Spleen (tissue), 11 donors: ENCODE results near the gene DMRTC1B. TPM values are rescaled to one million over a fixed set of nuclear protein-coding genes. Genes with fewer than 3 reads are reported as not detected.

Experiments
- polyA plus RNA-seq, 3 donors: library from polyadenylated mRNA; stranded (reverse); fragments of 200-250 nt; gene quantifications; one replicate each; pipeline ENCODE4 v1.2.1, GENCODE V29; 2013
- small RNA-seq, 4 donors: library from RNA; depleted of rRNA; stranded (forward); fragments of <200 nt; gene quantifications; one replicate each; pipeline ENCODE3, GENCODE V24; 2016
- total RNA-seq, 7 donors: library from RNA; depleted of rRNA in 3 of 7; stranded (reverse); fragments of >200 nt in 3 of 7; fragmentation: NEBNext Ultra II Directional in 4 of 7; extraction: Animal tissue kit (Norgen Biotek cat#: 25700) in 4 of 7; gene quantifications; one replicate each; pipeline versions ENCODE4 v1.1.0 to v1.2.1, GENCODE V29; 2016 to 2021
- donor health status: healthy with polysubstance abuse.
- donor health status: DM: no; HTN: no; CAD: no; lungs with moderate emphysema.
- donor health status: DM: no; HTN: no; CAD: no.
- donor health status: Bipolar disorder and iron deficiency.
- donor health status: healthy.
- donor health status: DM: no; HTN: no; CAD: no.
- donor health status: DM: yes; HTN: yes; CAD: no.

Gene DMRTC1B
- total and polyA plus RNA-seq, 10 donors: 0.67 to 4.2 (median 1.4) TPM; not detected in 3

Small RNA genes lying within 50 kb of the gene (small RNA-seq; reads per million reads assigned to genes)
- 0 reads per million in 4 donors for gene RNU1-112P

Other genes starting within 250 kb of the DMRTC1B start
- gene HDAC8, start 204.0 kb upstream of the DMRTC1B start, total RNA-seq: 10 to 100 TPM; 24.3 to 54.6 (median 34.0) TPM
- gene HDAC8, start 204.0 kb upstream of the DMRTC1B start, polyA plus RNA-seq: 10 to 100 TPM; 15.6 to 18.7 (median 16.4) TPM
- 10 to 100 TPM in 2 of 7 donors, 1 to 10 TPM in 5; 5.2 to 12.7 (median 7.8) TPM for gene PHKA1, start 62.6 kb upstream of the DMRTC1B start, total RNA-seq
- gene PHKA1, start 62.6 kb upstream of the DMRTC1B start, polyA plus RNA-seq: 1 to 10 TPM in 1 of 3 donors, under 1 TPM in 2; 0.67 to 2.0 (median 0.88) TPM
- not detected for gene FAM236B, start 5.8 kb downstream of the DMRTC1B start, total RNA-seq
- not detected for gene FAM236B, start 5.8 kb downstream of the DMRTC1B start, polyA plus RNA-seq
- not detected for gene FAM236D, start 31.3 kb downstream of the DMRTC1B start, total RNA-seq
- gene FAM236D, start 31.3 kb downstream of the DMRTC1B start, polyA plus RNA-seq: not detected
- not detected for gene FAM236C, start 135.7 kb downstream of the DMRTC1B start, total RNA-seq
- not detected for gene FAM236C, start 135.7 kb downstream of the DMRTC1B start, polyA plus RNA-seq
- not detected for gene FAM236A, start 161.3 kb downstream of the DMRTC1B start, total RNA-seq
- not detected for gene FAM236A, start 161.3 kb downstream of the DMRTC1B start, polyA plus RNA-seq
- under 1 TPM in 2 of 7 donors, not detected in 5; 0.23 to 0.39 TPM for gene DMRTC1, start 166.9 kb downstream of the DMRTC1B start, total RNA-seq
- gene DMRTC1, start 166.9 kb downstream of the DMRTC1B start, polyA plus RNA-seq: under 1 TPM; 0.11 to 0.41 (median 0.13) TPM
- under 1 TPM in 2 of 7 donors, not detected in 5; 0.20 to 0.54 TPM for gene PABPC1L2B, start 226.0 kb downstream of the DMRTC1B start, total RNA-seq
- under 1 TPM in 1 of 3 donors, not detected in 2; 0.07 TPM for gene PABPC1L2B, start 226.0 kb downstream of the DMRTC1B start, polyA plus RNA-seq